A673 (cell line): ENCODE results near the gene RCBTB1. TPM values are rescaled to one million over a fixed set of nuclear protein-coding genes. Genes with fewer than 3 reads are reported as not detected.

ENCODE experiments used
- BruUV-seq: library from RNA; stranded (reverse); fragments of 400-500 nt; replicated peaks from 2 replicates; lab custom pipeline; 2021; lab: Mats Ljungman, UMichigan
- CTCF ChIA-PET: fragments of 300-600 bp; sonication (Branson Sonifier 250); formaldehyde crosslinking; loops from one replicate; lab custom pipeline; 2022; ENCODE audit warnings: antibody characterized with exemption; lab: Charles Lee
- POLR2A ChIA-PET: fragments of 300-600 bp; sonication (Branson Sonifier 250); formaldehyde crosslinking; loops from one replicate; lab custom pipeline; 2022; ENCODE audit warnings: antibody characterized with exemption; ENCODE audit not compliant: low non-redundant PET; lab: Charles Lee
- DNase-seq: peaks from one replicate; pipeline ENCODE4 v3.0.0-alpha.2; 2015; ENCODE audit warnings: low spot score
- H3K27ac ChIP-seq: fragments of 200-600 bp; sonication (generic); 2 replicates; pipeline ENCODE4 v1.5.1; 2016; ENCODE audit warnings: mixed run types, low read depth, mild to moderate bottlenecking, mixed read lengths, antibody characterized with exemption, low read length; ENCODE audit not compliant: poor library complexity, severe bottlenecking
- H3K27me3 ChIP-seq: fragments of 200-600 bp; sonication (generic); replicated peaks from 2 replicates; pipeline ENCODE4 v1.6.1; 2017; ENCODE audit warnings: mixed run types, low read depth, mild to moderate bottlenecking, mixed read lengths, antibody characterized with exemption, low read length; ENCODE audit not compliant: insufficient read depth, poor library complexity
- H3K36me3 ChIP-seq: fragments of 200-600 bp; sonication (generic); 2 replicates; pipeline ENCODE4 v1.6.1; 2016; ENCODE audit warnings: mixed run types, mild to moderate bottlenecking, mixed read lengths, antibody characterized with exemption, low read length; ENCODE audit not compliant: insufficient read depth, poor library complexity, severe bottlenecking
- H3K4me1 ChIP-seq: fragments of 200-600 bp; sonication (generic); 2 replicates; pipeline ENCODE4 v1.6.1; 2017; ENCODE audit warnings: mixed run types, mild to moderate bottlenecking, mixed read lengths, antibody characterized with exemption, low read length; ENCODE audit not compliant: insufficient read depth, poor library complexity, severe bottlenecking
- H3K4me3 ChIP-seq: fragments of 200-600 bp; sonication (generic); 2 replicates; pipeline ENCODE4 v1.5.1; 2016; ENCODE audit warnings: low read depth, mixed run types, mild to moderate bottlenecking, mixed read lengths, low read length; ENCODE audit not compliant: poor library complexity, severe bottlenecking
- H3K9me3 ChIP-seq: fragments of 200-600 bp; sonication (generic); 2 replicates; pipeline ENCODE4 v1.6.1; 2016; ENCODE audit warnings: mixed run types, low read depth, mild to moderate bottlenecking, mixed read lengths, antibody characterized with exemption, low read length; ENCODE audit not compliant: poor library complexity, severe bottlenecking
- EZH2 ChIP-seq: fragments of 200-600 bp; sonication (generic); IDR thresholded peaks from 2 replicates; pipeline ENCODE4 v1.6.1; 2017; ENCODE audit warnings: borderline replicate concordance, low read depth, mild to moderate bottlenecking, mixed read lengths, antibody characterized with exemption, low read length; ENCODE audit not compliant: poor library complexity, severe bottlenecking
- intact Hi-C: fragments of 100-400 bp; cut with micrococcal nuclease; formaldehyde crosslinking; loops from one replicate; pipeline ENCODE4 v1.10.0; 2022; ENCODE audit not compliant: unreplicated experiment
- total RNA-seq: library from RNA; stranded (reverse); gene quantifications from 2 replicates; pipeline ENCODE4 v1.2.3, GENCODE V29; 2021
- TF ChIP-seq, protein P1 (sequence below): fragments of 300-800, 200-600 bp; sonication (generic); conservative IDR thresholded peaks from 2 replicates; pipeline ENCODE4 v1.5.1; 2017; ENCODE audit warnings: low read depth, mild to moderate bottlenecking, antibody characterized with exemption, low read length, moderate library complexity, mixed read lengths

Gene RCBTB1
- total RNA-seq, 1 experiment from 2014 or later = 12.7 TPM

- no TSS peak for BruUV-seq
- Histone ChIP-seq H3K9me3 (no peaks in the 10 kb centered on the region), H3K27ac (no peak within 1 kb of the TSS), H3K4me1 (no peaks in the 10 kb centered on the region), H3K4me3 (no peak within 1 kb of the TSS), H3K27me3 (no peaks in the 10 kb centered on the region), H3K36me3 (no peaks in the 10 kb centered on the region)
- ChIA-PET POLR2A (no interaction called here), CTCF (no interaction called here)
- TF ChIP-seq EZH2 = no peak
- TF ChIP-seq, protein P1, sequence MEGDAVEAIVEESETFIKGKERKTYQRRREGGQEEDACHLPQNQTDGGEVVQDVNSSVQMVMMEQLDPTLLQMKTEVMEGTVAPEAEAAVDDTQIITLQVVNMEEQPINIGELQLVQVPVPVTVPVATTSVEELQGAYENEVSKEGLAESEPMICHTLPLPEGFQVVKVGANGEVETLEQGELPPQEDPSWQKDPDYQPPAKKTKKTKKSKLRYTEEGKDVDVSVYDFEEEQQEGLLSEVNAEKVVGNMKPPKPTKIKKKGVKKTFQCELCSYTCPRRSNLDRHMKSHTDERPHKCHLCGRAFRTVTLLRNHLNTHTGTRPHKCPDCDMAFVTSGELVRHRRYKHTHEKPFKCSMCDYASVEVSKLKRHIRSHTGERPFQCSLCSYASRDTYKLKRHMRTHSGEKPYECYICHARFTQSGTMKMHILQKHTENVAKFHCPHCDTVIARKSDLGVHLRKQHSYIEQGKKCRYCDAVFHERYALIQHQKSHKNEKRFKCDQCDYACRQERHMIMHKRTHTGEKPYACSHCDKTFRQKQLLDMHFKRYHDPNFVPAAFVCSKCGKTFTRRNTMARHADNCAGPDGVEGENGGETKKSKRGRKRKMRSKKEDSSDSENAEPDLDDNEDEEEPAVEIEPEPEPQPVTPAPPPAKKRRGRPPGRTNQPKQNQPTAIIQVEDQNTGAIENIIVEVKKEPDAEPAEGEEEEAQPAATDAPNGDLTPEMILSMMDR = no peak
- intact Hi-C loops = no loop called here
- DNase-seq = no peak
These were observed 42.7 kb upstream of the RCBTB1 start, which contains the start of gene ARL11 for GRCh38 chr13:49627831-49628652. TSS of gene ARL11 (plus strand) at chr13:49628507. CDS start at chr13:49630448, 1,941 bp downstream.

DNA sequence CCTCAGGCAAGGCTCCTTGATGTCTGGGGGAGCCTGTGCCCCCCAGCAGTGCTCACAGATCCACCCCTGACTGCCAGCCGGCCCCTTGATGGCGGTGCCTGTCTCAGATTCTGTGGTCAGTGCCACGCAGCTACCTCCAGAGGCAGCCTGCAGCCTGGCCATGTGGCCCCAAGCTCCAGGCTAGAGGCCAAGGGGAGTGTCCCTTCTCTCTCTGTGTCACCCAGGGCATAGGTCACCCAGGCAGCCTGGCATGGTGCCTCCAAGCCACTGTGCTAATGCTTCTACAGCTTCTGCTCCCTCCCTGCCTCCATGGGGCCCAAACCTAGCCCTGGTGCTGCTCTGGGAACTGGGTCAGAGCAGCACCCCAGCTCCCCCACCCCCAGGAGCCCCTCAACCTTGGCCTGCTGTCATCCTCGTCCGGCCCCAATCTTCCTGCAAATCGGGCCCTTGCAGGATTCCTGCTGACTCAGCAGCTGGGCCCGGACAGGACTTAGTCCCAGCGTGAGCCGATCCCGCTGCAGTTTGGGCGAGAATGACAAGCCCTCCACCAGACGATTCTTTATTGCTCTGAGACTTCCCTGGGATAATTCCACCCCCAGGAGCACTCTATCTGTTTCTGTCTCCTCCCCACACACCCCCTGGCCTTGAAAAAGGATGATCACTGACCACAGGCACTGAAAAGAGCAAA, 40.2 kb upstream of the RCBTB1 start:
- Histone ChIP-seq H3K4me1 (no peaks in the 10 kb centered on the region), H3K27ac (no peak overlapping the region), H3K9me3 (no peaks in the 10 kb centered on the region), H3K27me3 (no peaks in the 10 kb centered on the region), H3K36me3 (no peaks in the 10 kb centered on the region), H3K4me3 (no peak overlapping the region)
- ChIA-PET POLR2A (no interaction called here), CTCF (no interaction called here)
- no TSS peak for BruUV-seq
- TF ChIP-seq, protein P1 = no peak
- no peak for TF ChIP-seq EZH2
- no peak for DNase-seq
- intact Hi-C loops = no loop called here

DNA sequence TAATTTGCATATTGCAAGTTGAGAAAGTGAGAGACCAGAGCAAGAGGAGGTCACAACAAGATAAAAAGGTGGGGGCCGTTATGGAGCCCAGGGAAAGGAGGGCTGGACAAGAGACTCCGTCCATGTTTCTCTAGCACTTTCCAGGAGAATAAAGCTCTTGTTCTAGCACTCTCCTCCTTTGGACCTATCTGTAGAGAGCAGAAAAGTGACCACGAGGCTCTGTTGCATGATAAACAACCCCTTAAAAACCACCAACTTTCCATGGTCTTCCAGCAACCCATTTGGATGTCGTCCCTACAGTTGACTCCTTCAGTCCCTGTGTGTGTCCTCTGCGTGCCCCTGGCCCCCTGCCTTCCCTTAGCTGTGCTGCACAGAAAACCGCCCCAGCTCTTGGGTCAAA, 38.9 kb upstream of the RCBTB1 start:
- Histone ChIP-seq H3K36me3 (no peaks in the 10 kb centered on the region), H3K4me3 (no peak overlapping the region), H3K4me1 (no peaks in the 10 kb centered on the region), H3K27ac (no peak overlapping the region), H3K27me3 (no peaks in the 10 kb centered on the region), H3K9me3 (no peaks in the 10 kb centered on the region)
- no peak for DNase-seq
- no peak for TF ChIP-seq EZH2
- ChIA-PET POLR2A (no interaction called here), CTCF (interaction anchor here (0.6 kb wide), 1 partner anchor 330 kb away, joined by 4 read pairs; no protein-coding TSS in a partner anchor)
- intact Hi-C loops = no loop called here
- no TSS peak for BruUV-seq
